NOMO-1 treated with DMSO at 0.1 percent for 48 hours (cell line): ENCODE measurements around the gene ANKDD1A.

Experiments
- DNase-seq: peaks from one replicate; lab custom pipeline; 2025; ENCODE audit not compliant: unreplicated experiment; lab: John Stamatoyannopoulos, UW

The ANKDD1A gene

GRCh38 chr15:64960153-64960552 is 48.5 kb downstream of the ANKDD1A start:
- DNase-seq, result no peak

DNA sequence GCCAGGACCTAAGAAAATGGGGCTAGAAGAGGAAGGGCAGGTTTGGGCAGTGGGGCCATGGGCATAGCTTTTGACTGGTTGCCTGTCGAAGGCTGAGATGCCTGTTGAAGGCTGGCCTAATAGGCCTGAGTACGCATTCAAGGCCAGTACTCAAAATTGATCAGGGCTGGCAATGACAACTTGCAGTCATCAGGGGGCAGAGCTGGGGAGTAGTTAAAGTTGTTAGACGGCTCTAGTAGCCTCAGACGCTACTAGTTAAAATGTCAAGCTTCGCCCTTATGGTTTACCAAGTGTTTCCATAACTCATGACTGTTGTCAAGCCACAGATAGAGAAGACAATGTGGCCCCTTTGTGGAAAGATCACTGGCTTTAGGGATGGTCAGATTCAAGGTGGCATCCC is 49.3 kb downstream of the ANKDD1A start:
- DNase-seq, result no peak

GRCh38 chr15:64969401-64969800 is 57.7 kb downstream of the ANKDD1A start:
- DNase-seq, result no peak

DNA sequence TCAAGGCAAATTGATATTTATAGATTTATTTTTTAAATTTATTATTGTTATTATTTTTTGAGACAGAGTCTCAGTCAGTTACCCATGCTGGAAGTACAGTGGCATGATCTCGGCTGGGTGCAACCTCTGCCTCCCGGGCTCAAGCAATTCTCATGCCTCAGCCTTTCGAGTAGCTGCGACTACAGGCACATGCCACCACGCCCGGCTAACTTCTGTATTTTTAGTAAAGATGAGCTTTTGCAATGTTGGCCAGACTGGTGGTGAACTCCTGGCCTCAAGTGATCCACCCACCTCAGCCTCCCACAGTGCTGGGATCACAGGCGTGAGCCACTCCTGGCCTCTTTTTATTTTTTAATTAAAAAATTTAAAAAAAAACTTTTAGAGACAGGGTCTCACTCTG is 59.0 kb downstream of the ANKDD1A start:
- DNase-seq, result peak; percentile 47

- DNase-seq, result no peak
Observed at GRCh38 chr15:64975390-64975789, 63.7 kb downstream of the ANKDD1A start.

DNA sequence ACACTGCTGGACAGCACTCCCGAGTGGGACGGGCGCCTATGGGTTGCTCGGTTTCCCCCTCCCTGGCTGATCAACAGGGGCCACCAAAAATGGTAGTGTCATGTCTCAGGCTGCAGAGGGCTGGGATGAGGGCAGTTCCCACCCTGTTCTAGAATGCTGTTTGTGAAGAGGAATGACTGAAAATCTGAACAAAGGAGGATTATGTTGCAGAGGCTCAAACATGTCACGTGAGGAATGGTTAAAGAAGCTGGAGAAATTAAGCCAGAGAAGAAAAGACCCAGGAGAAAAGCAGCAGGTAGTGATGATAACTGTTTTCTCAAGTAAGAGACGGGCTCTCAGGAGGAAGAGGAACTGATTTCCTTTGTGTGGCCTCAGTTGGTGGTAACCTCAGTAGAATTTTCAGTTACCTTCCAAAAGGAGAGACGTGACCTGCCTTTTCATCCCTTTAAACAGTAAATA is 67.6 kb downstream of the ANKDD1A start:
- no peak for DNase-seq

DNA sequence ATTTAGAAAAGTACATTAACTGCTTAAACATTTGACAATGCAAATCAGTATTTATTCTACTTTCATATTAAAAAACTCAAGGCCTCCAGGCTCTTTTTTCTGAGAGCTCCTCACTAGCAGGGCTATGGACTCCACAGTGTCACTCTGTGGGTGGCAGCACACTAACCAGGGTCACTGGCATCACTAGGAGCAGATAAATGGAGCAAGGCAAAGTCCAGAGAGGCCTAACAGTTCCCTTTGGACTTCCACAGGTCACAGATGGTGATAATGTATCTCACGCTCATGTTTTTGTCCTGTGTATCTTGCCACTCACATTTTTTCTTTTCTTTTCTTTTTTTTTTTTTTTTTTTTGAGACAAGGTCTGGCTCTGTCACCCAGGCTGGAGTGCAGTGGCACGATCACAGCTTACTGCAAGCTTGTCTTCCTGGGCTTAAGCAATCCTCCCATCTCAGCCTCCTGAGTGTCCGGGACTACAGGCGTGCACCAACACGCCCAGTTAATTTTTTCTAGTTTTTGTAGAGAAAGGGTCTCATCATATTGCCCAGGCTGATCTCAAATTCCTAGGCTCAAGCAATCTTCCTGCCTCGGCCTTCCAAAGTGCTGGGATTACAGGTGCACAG is 70.2 kb downstream of the ANKDD1A start:
- DNase-seq, result no peak

GRCh38 chr15:64982472-64982871 is 70.8 kb downstream of the ANKDD1A start:
- DNase-seq, result no peak

DNA sequence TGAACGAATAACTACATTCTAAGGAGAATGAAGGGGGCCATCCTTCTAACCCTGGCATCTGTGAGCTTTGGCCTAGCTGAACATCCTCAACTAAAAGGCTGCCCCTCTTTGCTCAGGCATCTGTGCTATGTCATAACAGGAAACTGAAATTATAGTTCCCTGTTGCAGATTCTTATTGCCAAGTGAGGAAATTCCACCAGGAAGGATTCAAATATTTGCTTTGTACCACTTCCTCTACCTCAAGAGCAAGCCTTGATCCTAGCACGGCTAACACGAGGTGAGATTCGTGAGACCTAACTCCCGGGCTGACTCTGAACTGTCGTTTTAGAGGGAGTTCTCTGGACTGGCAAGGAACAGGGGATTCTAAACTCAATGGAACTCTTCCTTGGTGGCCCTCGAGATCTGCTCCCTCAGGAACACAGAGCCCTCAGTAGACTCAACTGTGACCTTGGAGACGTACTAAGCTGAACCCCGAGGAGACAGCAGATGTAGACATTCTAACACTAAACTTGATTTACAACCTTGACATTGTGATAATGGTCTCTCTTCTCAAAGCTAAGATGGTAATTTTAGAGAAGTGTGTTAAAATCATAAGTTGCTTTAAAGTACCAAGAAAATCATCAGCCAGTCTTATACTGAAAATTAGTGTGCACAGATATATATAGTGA is 73.8 kb downstream of the ANKDD1A start:
- DNase-seq, result peak; percentile 78

DNA sequence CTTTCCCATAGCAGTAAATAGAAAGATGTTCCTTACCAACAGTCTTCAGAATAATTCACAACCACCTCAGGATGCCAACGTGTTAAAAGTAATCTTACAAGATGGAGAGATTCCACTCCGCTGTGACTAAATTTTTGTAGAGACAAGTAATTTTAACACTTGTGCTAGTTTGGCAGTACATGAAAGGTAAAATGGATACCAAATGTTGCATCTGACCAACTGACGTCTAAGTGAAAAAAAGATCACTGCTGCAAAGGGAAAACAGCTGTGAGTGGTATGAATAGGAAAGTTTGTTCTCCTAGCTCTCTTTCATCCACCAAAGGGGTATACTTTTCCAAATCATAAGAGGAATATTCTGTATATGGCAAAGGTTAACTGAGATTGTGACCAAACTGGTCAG is 75.4 kb downstream of the ANKDD1A start:
- no peak for DNase-seq

DNA sequence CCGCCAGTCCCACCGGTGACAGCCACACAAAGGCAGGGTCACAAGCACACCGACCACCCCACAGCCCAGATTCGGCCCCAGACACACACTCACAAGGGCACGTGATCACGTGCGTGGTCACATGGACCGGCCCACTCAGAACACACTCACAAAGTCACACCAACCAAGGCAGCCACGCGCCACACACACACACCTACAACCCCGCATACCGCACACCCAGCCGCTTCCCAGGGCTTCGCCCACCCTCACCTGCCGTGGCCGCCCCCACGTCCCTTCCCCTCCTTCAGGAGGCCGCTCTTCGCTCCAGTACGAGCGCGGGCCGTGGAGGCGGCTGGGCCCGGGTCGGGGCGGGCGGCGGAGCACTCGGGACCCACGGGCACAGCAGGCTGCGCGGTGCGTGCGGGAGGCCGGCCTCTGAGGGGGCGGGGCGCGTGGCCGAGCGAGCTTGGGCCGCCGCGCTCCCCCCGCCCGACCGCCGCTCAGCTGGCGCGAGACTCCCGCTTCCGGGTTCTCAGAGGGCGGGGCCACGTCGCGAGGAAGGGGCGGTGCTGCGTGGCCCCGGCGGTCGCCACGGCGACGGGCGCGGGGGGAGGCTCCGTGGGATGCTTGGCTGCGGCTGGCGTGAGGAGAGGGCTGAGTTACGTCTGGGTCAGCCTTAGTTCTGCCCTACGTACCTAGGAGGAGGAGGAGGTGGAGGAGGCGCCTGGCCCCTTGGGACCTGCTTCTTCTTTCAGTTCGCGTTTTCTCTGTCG is 77.9 kb downstream of the ANKDD1A start, which contains the start of gene SPG21:
TSS of gene SPG21 (minus strand) at position 499 of the 752 bp plus-strand sequence. CDS start 6,345 bp downstream, outside the sequence.
- peak; percentile 97 for DNase-seq

- no peak for DNase-seq
Observed at GRCh38 chr15:64990168-64990470, 78.4 kb downstream of the ANKDD1A start.

DNA sequence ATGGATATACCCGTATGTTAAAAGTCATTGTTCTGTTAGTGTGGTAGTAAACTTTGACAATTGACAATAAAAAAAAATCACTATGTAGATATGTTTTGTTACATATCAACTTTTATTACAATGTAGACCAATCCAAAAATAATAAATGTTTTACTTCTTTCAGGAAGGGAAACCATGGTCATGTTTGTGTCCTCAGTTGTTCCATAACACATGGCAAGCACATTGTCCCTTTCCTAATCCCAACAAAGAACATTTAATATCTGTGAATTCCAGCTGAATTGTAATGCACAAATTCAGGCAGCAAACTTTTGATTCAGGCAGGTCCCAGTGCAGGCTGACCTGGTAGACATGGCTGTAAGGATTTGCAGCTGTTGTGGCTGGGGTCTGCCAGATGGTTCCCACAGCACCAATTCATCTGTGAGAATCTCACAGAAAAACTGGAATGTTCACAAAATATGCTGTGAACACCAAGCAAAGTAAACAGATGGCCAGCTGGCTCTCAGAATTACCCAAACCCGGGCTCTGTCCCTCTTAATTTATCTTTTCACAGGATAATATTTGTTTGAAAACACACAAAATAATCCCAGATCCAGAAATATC is 79.9 kb downstream of the ANKDD1A start:
- DNase-seq, result no peak

DNA sequence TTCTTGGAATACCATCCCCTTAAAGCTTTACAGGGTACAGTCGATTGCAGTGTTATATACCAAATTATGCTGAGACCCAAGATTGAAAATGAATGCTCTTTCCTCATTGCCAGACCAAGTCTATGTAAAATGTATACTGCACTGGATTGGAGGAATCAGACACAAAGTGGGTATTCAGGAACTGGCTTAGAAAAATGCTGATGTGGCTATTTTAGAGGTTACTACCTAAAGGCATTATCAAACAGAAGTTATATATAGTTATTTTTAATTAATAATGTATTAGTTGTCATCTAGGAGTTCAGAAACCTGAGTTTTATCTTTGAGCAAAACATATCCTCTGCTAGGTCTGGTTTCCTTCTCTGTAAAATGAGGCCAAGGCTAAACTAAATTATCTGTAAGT is 81.6 kb downstream of the ANKDD1A start:
- DNase-seq, result no peak

- DNase-seq, result no peak
Observed at GRCh38 chr15:64997066-64997465, 85.4 kb downstream of the ANKDD1A start.

DNA sequence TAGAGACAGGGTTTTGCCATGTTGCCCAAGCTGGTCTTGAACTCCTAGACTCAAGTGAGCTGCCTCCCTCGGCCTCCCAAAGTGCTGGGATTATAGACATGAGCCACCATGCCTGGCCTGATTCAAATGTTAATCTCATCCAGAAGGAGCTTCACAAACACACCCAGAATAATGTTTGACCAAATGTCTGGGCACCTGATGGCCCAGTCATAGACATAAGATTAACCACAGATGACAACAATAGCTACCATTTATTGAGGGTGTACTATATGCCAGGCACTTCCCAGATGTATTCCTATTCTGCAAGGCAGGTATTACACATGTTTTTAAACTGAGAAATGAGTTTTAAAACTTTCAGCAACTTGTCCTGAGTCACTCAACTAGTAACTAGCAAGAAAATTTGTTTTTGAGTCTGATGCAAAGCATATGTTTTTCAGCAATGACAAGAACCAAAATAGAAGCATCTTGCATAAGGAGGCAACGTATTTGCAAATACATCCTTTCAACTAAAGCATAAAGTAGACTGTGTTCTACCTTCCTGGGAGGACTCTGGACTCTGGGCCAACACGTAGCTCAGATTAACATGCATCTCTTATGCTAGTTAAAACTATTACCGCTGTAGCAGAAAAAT is 86.2 kb downstream of the ANKDD1A start:
- no peak for DNase-seq

DNA sequence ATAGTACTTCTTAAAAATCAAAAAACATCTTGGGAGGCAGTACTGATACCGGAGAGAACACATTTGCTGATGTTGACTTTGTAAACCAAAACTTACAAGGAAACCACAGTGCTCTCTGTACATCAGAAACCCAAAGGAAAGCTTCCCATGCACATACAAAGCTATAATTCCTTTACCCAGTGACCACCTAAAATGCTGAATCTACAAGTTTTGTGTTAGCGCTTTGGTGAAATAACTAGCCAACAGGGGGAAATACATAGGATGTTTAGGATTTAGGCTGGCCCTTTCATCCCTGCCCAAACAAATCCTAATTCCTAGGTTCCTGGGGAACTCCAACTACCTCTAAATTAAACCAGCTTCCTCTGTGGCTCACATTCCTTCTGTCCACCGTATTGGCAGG is 93.3 kb downstream of the ANKDD1A start:
- DNase-seq, result no peak

GRCh38 chr15:65006876-65007275 is 95.2 kb downstream of the ANKDD1A start:
- DNase-seq, result no peak
